Epithelial cell of proximal tubule (primary cell): ENCODE measurements around the gene KPNB1. TPM values are rescaled to one million over a fixed set of nuclear protein-coding genes. Genes with fewer than 3 reads are reported as not detected.
A peak's percentile ranks its signal among the peaks of the same experiment; 100 is the strongest.

Source experiments
- DNase-seq: peaks from one replicate; pipeline ENCODE4 v3.0.0-alpha.2; 2011; ENCODE audit warnings: low read depth
- H3K4me3 ChIP-seq: 2 replicates; pipeline ENCODE4 v1.5.1; 2011; ENCODE audit warnings: low read depth, mild to moderate bottlenecking, low read length
- total RNA-seq: library from RNA; depleted of rRNA; stranded (reverse); fragments of >200 nt; gene quantifications from 2 replicates; pipeline ENCODE4 v1.2.3, GENCODE V29; 2015
- TF ChIP-seq, protein P1 (sequence below): conservative IDR thresholded peaks from 2 replicates; pipeline ENCODE4 v1.5.1; 2012; ENCODE audit warnings: low read depth, mild to moderate bottlenecking, low read length

The KPNB1 gene
- total RNA-seq, 1 donor from 2014 or later: 392 TPM

- TF ChIP-seq, protein P1, sequence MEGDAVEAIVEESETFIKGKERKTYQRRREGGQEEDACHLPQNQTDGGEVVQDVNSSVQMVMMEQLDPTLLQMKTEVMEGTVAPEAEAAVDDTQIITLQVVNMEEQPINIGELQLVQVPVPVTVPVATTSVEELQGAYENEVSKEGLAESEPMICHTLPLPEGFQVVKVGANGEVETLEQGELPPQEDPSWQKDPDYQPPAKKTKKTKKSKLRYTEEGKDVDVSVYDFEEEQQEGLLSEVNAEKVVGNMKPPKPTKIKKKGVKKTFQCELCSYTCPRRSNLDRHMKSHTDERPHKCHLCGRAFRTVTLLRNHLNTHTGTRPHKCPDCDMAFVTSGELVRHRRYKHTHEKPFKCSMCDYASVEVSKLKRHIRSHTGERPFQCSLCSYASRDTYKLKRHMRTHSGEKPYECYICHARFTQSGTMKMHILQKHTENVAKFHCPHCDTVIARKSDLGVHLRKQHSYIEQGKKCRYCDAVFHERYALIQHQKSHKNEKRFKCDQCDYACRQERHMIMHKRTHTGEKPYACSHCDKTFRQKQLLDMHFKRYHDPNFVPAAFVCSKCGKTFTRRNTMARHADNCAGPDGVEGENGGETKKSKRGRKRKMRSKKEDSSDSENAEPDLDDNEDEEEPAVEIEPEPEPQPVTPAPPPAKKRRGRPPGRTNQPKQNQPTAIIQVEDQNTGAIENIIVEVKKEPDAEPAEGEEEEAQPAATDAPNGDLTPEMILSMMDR: peak; percentile 83
- no peak for DNase-seq
- no peak overlapping the region for H3K4me3 ChIP-seq
Observed at GRCh38 chr17:47663912-47664623, 14.3 kb downstream of the KPNB1 start.

- no peak overlapping the region for H3K4me3 ChIP-seq
- TF ChIP-seq, protein P1: no peak
- no peak for DNase-seq
Observed at GRCh38 chr17:47664624-47664941, 14.9 kb downstream of the KPNB1 start.

GRCh38 chr17:47665655-47666054 is 15.9 kb downstream of the KPNB1 start:
- H3K4me3 ChIP-seq: no peak overlapping the region
- no peak for DNase-seq
- TF ChIP-seq, protein P1: no peak

DNA sequence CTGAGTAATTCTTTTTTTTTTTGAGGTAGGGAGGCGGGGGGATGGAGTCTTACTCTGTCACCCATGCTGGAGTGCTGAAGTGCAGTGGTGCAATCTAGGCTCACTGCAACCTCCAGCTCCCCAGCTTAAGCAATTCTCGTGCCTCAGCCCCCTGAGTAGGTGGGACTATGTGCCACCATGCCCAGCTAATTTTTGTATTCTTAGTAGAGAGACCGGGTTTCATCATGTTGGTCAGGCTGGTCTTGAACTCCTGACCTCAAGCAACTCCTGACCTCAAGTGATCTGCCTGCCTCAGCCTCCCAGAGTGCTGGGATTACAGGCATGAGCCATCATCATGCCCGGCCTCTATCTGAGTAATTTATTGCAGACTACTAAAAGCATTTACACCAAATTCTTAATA is 19.4 kb downstream of the KPNB1 start:
- no peak overlapping the region for H3K4me3 ChIP-seq
- no peak for DNase-seq
- TF ChIP-seq, protein P1: no peak

DNA sequence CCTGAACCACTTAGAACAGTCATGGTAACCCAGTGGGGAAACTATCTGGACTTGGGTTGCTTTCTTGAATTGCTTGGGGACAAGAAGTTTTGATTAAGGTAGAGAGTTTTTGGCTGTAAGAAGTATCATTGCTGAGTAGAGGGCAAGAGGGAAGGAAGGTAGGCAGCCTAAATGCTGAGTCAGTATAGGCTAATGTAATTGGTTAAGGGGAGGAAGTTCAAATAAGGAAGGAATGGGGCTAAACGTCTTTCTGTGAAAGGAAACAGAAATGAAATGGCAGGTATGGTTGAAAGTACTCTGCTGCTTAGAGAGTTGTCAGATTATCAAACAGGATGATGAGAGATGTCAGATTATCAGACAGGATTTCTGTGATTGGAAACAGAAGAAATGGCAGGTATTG is 20.3 kb downstream of the KPNB1 start:
- DNase-seq: no peak
- TF ChIP-seq, protein P1: no peak
- no peak overlapping the region for H3K4me3 ChIP-seq

- no peak overlapping the region for H3K4me3 ChIP-seq
- DNase-seq: no peak
- TF ChIP-seq, protein P1: no peak
Observed at GRCh38 chr17:47674499-47674898, 24.8 kb downstream of the KPNB1 start.

DNA sequence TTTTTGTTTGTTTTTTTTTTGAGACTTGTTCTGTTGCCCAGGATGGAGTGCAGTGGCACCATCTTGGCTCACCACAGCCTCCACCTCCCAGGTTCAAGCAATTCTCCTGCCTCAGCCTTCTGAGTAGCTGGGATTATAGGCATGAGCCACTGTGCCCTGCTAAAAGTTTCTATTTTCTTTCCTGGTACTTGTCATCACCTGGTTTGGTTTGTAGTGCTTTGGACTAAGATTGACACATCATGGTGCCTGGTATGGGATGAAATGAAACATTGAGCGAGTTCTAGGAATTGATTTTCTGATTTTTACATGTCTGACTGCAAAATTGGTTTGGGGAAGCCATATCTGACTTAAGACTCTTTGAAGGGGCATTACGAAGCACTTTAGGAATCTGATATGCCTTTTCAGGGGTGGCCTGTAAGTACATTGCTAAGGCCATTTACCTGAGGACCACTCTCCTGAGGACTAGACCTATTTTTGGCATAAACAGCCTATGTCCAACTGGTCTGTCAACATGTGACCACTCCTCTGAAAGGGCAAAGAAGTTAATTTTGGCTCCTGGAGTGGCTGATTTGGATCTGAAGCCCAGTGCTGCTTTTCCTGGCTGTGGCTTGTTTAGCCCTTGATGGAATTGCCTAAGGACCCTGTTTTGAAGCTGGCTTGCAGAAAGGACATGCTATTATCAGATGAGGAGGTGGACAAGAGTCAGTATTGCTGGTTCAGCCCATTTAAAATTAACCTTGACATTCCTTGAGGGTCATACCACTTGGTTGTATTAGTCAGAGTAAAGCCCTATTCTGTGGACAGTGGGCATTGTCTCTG is 25.9 kb downstream of the KPNB1 start:
- H3K4me3 ChIP-seq: no peak overlapping the region
- DNase-seq: no peak
- TF ChIP-seq, protein P1: no peak
